ENCODE data around the gene ZNF827.

ZNF827 gene

DNA sequence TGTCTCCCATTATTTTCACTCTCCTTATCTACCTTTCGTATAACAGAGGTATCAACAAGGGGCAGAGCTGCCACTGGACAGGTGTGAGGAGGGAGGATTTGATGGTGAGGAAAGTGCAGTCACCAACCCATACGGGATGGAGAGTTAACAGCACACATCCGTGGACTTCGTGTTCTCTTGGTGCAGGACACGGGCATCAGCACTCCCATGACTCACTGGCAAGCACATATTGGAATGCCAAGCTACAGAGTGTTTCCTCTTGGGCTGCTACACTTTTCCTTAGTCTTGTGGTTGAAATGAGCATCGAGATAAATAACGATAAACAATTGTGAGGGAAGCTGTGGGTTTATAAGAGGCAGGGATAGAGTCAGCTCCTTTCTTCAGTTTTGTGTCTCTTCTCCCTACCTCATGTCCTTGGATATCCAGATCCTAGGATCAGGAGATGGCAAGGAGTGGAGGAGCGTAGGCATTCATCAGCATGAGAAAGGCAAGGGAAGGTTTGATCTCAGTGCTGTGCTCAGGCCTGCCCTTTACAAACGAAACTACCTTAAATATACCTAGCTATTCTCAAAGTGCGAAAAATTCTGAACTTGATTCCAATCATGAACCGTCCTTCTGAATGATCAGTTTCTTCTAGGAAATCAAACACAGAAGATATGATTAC lies 96.3 kb downstream of the ZNF827 start:
- Histone ChIP-seq H2AFZ (ENCODE audit: low read length) (no peak overlapping the region), H3K36me3 (ENCODE audit: insufficient read depth, low read length) (peaks cover 59% of the 10 kb centered on the region; the same call in 1 of the 2 replicates), H3K9ac (ENCODE audit: low read depth, low read length, poor library complexity, severe bottlenecking) (no peak overlapping the region), H3K9me2 (replicated peaks; ENCODE audit: low read depth, low read length) (no peaks in the 10 kb centered on the region), H3F3A (ENCODE audit: low read depth) (0 out of 2 replicates have a peak, but pooled peaks cover 3% of the 10 kb centered on the region), H3K4me1 (ENCODE audit: insufficient read depth, low read length, poor library complexity, severe bottlenecking) (peaks cover 17% of the 10 kb centered on the region), H3K27me3 (ENCODE audit: insufficient read depth, low read length, poor library complexity, severe bottlenecking) (no peaks in the 10 kb centered on the region), H3K79me2 (ENCODE audit: insufficient read depth, low read length) (no peaks in the 10 kb centered on the region), H3K4me2 (ENCODE audit: low read depth, low read length, poor library complexity, severe bottlenecking) (no peak overlapping the region), H4K20me1 (ENCODE audit: insufficient read depth, low read length, poor library complexity, severe bottlenecking) (no peaks in the 10 kb centered on the region), H3K4me3 (ENCODE audit: low read length, poor library complexity, severe bottlenecking) (no peak overlapping the region), H3K9me3 (ENCODE audit: insufficient read depth, low read depth, low read length) (no peaks in the 10 kb centered on the region)
- TF ChIP-seq, protein P1, sequence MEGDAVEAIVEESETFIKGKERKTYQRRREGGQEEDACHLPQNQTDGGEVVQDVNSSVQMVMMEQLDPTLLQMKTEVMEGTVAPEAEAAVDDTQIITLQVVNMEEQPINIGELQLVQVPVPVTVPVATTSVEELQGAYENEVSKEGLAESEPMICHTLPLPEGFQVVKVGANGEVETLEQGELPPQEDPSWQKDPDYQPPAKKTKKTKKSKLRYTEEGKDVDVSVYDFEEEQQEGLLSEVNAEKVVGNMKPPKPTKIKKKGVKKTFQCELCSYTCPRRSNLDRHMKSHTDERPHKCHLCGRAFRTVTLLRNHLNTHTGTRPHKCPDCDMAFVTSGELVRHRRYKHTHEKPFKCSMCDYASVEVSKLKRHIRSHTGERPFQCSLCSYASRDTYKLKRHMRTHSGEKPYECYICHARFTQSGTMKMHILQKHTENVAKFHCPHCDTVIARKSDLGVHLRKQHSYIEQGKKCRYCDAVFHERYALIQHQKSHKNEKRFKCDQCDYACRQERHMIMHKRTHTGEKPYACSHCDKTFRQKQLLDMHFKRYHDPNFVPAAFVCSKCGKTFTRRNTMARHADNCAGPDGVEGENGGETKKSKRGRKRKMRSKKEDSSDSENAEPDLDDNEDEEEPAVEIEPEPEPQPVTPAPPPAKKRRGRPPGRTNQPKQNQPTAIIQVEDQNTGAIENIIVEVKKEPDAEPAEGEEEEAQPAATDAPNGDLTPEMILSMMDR (conservative IDR thresholded peaks at IDR 0.05; ENCODE audit: low read length) = no peak
- TF ChIP-seq EZH2phosphoT487 (IDR thresholded peaks at IDR 0.05; ENCODE audit: borderline replicate concordance) = no peak

DNA sequence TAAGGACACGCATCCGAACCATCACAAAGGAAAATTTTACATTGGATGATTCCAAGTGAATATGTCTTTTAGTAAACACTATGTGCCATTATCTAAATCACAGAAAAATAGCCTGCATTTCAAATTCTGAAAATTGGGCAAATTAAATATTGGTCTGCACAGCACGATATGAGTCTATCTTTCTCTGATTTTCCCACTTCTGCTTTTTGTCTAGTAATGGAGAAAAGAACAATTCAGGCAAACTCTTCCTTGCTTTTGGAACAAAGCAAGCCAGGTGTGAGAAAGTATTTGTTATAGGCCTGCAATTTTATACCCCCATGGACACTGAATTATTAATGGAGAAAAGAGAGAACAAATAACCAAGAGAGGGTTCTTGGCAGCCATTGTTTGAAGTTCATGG lies 97.8 kb downstream of the ZNF827 start:
- H3K36me3 ChIP-seq (ENCODE audit: insufficient read depth, low read length) = peaks cover 51% of the 10 kb centered on the region; the same call in 1 of the 2 replicates
- no peaks in the 10 kb centered on the region for H4K20me1 ChIP-seq (ENCODE audit: insufficient read depth, low read length, poor library complexity, severe bottlenecking)
- H2AFZ ChIP-seq (ENCODE audit: low read length) = no peak overlapping the region

DNA sequence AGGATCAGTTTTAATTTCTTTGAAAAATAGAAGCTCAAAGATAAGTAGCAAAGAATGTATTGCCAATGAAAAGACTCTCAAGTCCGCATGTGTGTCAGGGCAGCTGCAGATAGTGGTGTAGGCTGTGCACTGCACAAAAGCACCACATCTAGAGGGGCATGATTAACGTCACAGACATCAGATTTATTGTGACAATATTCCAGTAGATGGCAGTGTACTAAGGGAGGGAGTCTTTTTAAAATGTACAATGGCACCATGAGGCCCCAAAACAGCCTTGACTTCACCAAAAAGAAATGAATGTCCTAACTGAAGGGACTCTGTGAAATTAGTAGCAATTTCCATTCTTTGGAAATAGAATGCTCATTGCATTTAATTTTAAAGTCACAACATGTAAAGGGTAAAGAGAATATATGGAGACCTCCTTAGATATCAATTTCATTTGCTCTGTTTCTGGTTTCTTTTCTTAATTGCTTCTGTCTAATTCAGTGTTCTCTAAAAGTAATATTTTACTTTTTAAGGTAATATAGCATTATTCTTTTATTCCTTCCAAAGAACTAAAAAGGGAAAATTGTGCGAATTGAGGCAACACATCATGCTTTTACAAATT lies 98.4 kb downstream of the ZNF827 start:
- Histone ChIP-seq H3F3A (ENCODE audit: low read depth) (0 out of 2 replicates have a peak, but pooled peaks cover 3% of the 10 kb centered on the region), H3K4me3 (ENCODE audit: low read length, poor library complexity, severe bottlenecking) (no peak overlapping the region), H2AFZ (ENCODE audit: low read length) (no peak overlapping the region), H3K9me3 (ENCODE audit: insufficient read depth, low read depth, low read length) (no peaks in the 10 kb centered on the region), H3K9me2 (replicated peaks; ENCODE audit: low read depth, low read length) (no peaks in the 10 kb centered on the region), H3K36me3 (ENCODE audit: insufficient read depth, low read length) (peaks cover 46% of the 10 kb centered on the region; the same call in 1 of the 2 replicates), H3K27me3 (ENCODE audit: insufficient read depth, low read length, poor library complexity, severe bottlenecking) (no peaks in the 10 kb centered on the region), H3K4me1 (ENCODE audit: insufficient read depth, low read length, poor library complexity, severe bottlenecking) (peaks cover 17% of the 10 kb centered on the region), H3K9ac (ENCODE audit: low read depth, low read length, poor library complexity, severe bottlenecking) (no peak overlapping the region), H3K4me2 (ENCODE audit: low read depth, low read length, poor library complexity, severe bottlenecking) (no peak overlapping the region), H4K20me1 (ENCODE audit: insufficient read depth, low read length, poor library complexity, severe bottlenecking) (no peaks in the 10 kb centered on the region), H3K79me2 (ENCODE audit: insufficient read depth, low read length) (no peaks in the 10 kb centered on the region)
- no peak for TF ChIP-seq EZH2phosphoT487 (IDR thresholded peaks at IDR 0.05; ENCODE audit: borderline replicate concordance)
- TF ChIP-seq, protein P1 (conservative IDR thresholded peaks at IDR 0.05; ENCODE audit: low read length) = peak; percentile 72

More for the DNA sequence above, 97.8 kb downstream of the ZNF827 start:
- Histone ChIP-seq H3K9me3 (ENCODE audit: insufficient read depth, low read depth, low read length) (no peaks in the 10 kb centered on the region), H3K4me1 (ENCODE audit: insufficient read depth, low read length, poor library complexity, severe bottlenecking) (peaks cover 17% of the 10 kb centered on the region), H3F3A (ENCODE audit: low read depth) (0 out of 2 replicates have a peak, but pooled peaks cover 3% of the 10 kb centered on the region), H3K9me2 (replicated peaks; ENCODE audit: low read depth, low read length) (no peaks in the 10 kb centered on the region), H3K9ac (ENCODE audit: low read depth, low read length, poor library complexity, severe bottlenecking) (no peak overlapping the region), H3K4me2 (ENCODE audit: low read depth, low read length, poor library complexity, severe bottlenecking) (no peak overlapping the region), H3K4me3 (ENCODE audit: low read length, poor library complexity, severe bottlenecking) (no peak overlapping the region), H3K79me2 (ENCODE audit: insufficient read depth, low read length) (no peaks in the 10 kb centered on the region), H3K27me3 (ENCODE audit: insufficient read depth, low read length, poor library complexity, severe bottlenecking) (no peaks in the 10 kb centered on the region)
- TF ChIP-seq, protein P1 (conservative IDR thresholded peaks at IDR 0.05; ENCODE audit: low read length) = no peak
- no peak for TF ChIP-seq EZH2phosphoT487 (IDR thresholded peaks at IDR 0.05; ENCODE audit: borderline replicate concordance)

Measured in Loucy (cell line).